ENCODE results near the gene TNXB.

GRCh38 chr6:32083812-32084768 lies 25.0 kb downstream of the TNXB start:
- no peak for TF ChIP-seq CTCF (IDR thresholded peaks at IDR 0.05)
- no peak for TF ChIP-seq POLR2A (IDR thresholded peaks at IDR 0.05)
